GM19351 (cell line): ENCODE data around the gene RIPPLY1.

Experiments used
- ATAC-seq: cut with Tn5 transposase; IDR thresholded peaks from one replicate; pipeline ENCODE4 v1.9.1; 2021; ENCODE audit warnings: mild to moderate bottlenecking, moderate library complexity; ENCODE audit not compliant: unreplicated experiment

Gene RIPPLY1, protein sequence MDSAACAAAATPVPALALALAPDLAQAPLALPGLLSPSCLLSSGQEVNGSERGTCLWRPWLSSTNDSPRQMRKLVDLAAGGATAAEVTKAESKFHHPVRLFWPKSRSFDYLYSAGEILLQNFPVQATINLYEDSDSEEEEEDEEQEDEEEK

DNA sequence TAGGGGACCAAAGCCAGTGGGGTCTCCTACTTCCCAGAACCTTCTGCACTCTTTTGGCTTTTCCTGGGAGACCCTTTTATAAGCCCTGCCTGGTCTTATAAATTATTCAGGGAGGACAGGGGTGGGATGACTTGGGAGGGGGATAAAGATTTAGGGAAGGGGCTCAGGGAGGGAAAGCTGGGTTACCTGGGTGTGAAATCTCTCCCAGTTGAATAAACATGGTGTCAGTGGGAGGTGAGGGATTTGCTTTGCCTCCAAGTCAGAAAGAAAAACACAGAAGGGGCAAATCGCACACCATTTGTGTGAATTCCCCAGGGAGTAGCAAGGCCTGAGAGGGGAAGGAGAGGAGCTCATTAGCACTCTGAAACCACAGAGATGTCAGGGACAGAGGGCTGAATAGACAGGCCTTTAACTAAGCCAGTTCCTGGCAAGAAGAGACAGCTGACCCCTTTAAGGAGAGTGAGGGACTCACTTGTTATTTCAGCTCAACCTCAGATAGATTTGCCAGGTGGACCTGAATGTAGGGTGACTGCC, at the start of gene RIPPLY1:
RIPPLY1 (minus strand) TSS at position 51 of the 534 bp plus-strand sequence. CDS start 54 bp downstream, outside the sequence.
- no peak for ATAC-seq

DNA sequence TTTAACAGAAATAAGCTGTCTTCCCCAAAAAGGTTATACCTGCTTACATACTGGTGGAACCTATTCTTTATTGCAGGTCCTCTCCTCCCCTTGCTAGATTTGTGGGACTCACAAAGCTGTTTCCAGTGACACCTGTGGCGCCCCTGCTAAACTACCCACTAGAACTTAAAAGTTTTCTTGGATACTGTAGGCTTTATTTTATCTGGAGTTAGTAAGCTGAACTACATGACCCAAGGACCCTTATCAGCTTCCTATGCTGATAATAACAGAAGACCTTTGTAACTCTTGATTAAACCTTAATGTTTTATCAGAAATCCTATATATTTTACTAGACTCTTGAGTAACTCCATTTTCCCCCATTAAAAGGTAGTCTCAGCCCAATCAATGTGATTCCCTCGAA, 49.4 kb upstream of the RIPPLY1 start:
- no peak for ATAC-seq

DNA sequence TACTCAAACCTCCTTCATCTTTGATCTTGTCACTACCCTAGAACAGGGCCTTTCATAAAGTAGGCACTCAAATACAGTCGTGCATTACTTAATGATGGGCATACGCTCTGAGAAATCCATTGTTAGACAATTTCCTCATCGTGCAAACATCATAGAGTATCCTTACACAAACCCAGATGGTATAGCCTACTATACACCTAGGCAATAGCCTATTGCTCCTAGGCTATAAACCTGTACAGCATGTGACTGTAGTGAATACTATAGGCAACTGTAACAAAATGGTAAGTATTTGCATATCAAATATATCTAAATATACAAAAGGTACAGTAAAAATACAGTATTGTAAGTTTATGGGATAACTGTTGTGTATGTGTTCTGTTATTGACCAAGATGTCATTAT, 48.9 kb upstream of the RIPPLY1 start:
- ATAC-seq: no peak

DNA sequence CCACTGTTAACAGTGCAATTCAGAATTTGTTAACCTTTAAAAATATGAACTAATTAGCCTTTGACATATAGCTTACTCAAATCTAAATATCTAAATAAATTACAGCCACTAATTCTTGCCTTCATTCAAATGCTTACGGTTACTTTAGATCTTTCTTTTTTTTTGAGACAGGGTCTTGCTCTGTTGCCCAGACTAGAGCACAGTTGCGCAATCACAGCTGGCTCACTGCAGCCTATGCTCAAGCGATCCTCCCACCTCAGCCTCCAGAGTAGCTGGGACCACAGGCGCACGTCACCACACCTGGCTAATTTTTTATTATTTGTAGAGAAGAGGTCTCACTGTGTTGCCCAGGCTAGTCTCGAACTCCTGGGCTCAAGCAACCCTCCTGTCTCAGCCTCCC, 48.1 kb upstream of the RIPPLY1 start:
- no peak for ATAC-seq

DNA sequence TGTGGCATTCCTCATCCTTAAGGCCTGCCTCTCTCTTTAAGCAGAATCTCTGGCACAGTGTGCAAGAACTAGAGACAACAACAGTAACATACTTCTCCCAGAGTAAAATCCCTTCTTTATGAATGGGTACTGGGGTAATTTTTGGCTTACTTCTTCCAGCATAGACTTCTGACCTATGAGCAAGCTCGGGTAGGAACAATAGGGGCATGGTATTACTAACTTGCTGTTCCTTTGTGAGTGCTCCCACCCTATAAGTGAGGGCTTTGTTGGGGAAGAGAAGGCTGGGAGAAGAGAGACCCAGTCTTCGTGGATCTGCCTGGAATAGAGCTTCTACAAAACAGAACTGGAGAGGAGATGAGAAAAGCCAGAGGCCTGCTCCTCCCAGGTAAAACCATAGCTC, 47.2 kb upstream of the RIPPLY1 start:
- ATAC-seq: no peak

DNA sequence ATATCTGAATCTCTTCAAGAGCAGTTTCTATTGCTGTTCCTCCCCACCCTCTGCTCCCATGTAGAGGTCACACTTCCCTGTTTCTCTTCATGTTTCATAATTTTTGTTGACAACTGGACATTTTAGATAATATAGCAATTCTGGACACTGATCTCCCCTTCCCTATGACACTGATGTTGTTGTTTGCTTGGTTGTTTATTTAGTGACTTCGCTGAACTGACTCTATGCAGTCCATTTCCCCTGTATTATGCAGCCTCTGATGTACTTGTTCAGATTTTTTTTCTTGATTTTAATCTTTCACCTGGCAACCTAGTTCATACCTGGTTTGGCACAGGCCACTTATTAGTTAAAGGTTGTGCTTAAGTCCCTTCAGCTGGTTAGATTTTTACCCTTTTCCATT, 46.2 kb upstream of the RIPPLY1 start:
- ATAC-seq: no peak

DNA sequence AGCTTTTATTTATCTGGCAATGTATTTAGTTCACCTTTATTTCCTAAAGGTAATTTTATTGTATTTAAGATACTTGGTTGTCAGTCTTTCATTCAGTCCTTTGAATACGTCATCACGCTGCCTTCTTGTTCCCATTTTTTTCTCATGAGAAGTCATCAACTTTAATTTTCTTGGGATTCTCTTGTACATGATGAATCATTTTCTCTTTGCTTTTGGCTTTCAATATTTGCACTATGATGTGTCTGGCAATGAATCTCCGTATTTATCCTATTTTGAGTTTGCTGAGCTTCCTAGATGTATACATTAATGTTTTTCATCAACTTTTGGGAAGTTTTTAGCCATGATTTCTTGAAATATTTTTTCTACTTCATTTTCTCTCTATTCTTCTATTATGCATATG, 45.5 kb upstream of the RIPPLY1 start:
- ATAC-seq: no peak

DNA sequence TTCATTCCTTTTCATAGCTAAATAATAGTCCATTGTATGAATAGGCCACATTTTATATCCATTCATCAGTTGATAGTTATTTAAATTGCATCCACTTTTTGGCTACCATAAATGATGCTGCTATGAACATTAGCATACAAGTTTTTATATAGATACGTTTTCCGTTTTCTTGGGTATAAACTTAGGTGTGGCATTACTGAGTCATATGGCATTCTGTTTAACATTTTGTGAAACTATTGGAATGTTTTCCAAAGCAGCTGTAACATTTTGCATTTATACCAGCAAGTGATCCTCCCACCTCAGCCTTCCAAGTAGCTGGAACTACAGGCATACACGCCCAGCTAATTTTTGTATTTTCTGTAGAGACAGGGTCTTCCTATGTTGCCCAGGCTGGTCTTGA, 43.3 kb upstream of the RIPPLY1 start:
- ATAC-seq: no peak

DNA sequence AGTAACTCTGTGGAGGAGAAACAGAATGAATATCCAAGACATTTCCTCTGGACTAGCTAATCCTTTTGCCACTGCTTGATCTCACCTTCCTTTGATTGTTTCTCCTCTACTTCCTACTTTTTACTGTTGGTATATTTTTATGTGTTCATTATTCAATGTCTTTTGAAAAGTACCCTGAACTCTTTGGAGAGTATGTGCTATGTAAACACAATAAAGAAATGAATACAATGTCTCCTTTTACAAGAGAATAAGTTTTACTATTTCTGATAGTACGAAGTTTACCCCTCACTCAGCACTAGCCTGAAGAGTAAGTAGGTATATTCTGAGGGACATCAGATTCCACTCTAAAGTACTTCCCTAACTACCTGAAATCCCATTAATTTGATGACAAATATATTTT, 36.9 kb upstream of the RIPPLY1 start:
- no peak for ATAC-seq

DNA sequence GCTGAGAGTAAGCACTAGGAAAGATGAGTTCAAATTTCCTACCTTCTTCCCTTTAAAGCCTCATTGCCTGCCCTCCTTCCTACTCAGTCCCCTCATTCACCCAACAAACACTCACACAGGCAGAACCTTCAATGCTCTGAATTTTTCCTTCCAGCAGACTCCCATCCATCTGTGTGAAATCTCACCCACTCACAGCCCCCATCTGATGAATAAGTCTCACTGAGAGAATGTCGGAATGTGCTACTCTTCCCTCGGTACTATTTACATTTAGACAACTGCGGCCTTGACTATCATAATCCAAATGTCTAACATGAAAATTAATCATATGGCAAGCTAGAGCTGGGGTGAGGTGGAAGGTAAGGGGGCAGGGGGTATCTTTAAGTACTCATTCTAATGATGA, 36.4 kb upstream of the RIPPLY1 start:
- ATAC-seq: no peak

DNA sequence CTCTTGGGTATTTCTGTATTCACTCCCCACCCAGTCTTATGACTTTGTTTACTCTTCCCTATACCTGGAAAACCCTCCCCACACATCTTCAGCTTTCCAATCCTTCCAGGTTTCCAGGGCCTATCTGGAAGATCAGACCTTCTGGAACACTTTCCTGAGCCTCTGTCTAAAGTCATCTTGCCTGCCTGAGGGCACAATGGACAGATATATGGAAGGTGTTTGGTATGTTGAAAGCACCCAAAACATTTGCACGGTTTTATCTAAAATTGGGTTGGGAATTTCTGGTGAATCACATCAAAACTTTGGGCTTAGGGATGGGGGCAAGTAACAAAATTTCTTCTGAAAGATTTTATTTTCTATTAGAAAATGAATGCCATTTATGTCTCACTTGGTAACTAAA, 33.1 kb upstream of the RIPPLY1 start:
- ATAC-seq: no peak

DNA sequence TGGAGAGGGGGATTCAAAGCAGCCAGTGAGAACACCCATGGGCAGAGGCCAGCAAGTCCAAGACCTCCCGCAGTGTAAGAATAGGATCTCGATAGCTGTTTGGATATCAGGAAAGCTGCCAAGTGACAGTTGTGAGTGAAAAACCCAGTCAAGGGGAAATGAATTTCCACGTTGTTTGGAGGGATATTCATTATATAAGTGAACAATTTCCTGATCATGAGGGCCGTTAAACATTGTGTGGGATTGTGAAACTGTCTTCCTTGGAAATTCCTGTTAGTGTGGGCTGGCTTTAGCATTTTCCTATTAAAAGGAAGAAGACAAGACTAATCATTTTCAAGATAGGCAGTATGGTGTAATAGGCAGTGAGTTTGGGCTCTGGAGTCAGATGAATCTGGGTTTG, 32.0 kb upstream of the RIPPLY1 start:
- ATAC-seq: no peak

DNA sequence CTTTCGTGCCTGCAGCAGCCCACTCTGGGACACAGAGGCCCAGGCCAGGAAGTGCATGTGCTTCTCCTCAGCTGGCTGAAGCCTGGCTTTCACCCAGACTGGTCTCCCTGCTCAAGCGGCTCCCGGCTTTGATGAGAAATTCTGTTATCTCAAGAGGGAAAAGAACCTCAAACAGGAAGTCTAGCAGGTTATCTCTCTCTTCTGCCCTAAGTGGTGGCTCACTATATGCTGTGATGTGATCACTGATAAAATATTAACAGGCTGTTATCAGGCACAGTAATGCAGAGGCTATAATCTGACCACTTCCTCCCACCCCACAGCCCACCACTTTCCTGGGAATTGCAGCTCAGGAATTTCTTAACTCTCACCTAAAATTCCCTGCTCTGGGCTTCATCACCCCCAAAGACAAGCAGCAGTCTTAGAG, 30.4 kb upstream of the RIPPLY1 start:
- ATAC-seq: no peak

DNA sequence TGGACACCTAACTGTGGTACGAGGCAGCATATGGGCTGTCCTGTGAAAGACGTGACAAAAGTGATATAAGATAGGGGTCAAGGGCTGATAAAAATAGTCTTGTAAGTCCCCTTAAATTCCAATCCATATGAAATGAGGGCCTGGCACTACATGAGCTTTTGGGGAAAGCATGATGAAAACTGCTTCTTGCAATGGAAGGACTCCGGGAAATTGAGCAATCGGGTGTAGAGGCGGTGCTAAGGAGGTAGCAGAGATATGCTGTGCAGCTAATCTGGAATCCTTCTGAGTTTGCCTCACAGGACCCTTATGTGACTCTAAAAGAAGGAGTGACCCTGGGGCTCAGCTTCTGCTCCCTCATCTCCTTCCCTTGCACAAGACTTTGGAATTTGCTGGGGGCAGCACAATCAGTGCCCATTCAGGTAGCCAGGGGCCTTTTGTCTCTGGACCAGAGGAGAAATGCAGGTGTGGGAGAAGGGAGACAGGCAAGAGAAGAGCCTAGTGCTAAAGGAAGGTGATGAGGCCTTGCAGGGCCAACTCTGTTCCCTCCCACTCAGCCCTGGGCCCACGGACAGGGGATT, 29.9 kb upstream of the RIPPLY1 start:
- ATAC-seq: no peak

DNA sequence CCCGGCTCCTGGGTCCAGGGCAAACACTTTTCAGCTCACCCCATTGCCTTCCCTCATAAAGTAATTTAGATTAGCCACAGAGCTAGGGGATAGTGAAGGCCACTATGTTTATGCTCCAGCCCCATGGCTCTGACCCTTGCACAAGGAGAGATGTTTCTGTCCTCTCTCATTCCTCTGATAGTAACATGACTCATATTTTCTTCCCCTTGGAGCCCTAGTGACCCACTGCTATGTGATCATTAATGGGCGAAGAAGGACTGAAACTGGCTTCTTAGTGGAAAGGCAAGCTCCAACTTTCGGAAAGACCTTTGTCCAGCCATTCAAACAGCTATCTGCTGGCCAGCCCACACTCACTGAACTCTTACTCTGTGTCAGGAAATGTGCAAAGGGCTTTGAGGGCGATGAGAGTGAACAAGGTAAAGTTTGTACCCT, 29.4 kb upstream of the RIPPLY1 start:
- no peak for ATAC-seq

DNA sequence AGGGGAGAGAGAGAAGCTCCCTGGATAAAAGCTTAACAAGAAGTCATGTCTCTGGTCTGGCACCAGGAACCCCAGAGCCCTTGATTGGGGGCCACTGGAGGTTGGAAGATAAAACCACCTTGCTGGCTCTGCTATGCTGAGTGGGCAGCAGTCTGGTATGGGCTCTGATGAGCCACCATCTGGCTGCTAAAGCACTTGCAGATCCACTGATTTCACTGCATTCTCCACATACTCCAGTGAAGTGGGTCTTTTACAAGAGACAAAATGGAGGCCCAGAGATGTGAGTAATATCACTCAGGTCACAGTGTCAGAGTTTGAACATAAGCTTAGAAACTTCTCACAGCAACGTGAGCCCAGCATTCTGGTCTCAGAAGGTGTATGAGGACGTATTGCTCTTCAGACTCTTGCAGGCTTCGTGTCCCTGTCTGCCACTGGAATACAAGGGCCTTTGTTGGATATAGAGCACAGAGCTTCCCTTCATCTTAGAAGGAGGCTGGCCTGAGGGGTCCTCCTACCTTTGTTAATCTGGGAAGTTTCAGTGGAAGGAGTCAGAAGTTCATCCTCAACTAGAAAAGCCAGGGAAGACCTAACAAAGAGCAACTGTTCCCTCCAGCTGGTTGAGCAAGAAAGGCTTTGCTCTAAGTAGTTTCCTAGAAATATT, 28.8 kb upstream of the RIPPLY1 start:
- no peak for ATAC-seq

DNA sequence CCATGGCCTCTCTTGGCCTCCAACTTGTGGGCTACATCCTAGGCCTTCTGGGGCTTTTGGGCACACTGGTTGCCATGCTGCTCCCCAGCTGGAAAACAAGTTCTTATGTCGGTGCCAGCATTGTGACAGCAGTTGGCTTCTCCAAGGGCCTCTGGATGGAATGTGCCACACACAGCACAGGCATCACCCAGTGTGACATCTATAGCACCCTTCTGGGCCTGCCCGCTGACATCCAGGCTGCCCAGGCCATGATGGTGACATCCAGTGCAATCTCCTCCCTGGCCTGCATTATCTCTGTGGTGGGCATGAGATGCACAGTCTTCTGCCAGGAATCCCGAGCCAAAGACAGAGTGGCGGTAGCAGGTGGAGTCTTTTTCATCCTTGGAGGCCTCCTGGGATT, 25.1 kb upstream of the RIPPLY1 start:
- no peak for ATAC-seq

DNA sequence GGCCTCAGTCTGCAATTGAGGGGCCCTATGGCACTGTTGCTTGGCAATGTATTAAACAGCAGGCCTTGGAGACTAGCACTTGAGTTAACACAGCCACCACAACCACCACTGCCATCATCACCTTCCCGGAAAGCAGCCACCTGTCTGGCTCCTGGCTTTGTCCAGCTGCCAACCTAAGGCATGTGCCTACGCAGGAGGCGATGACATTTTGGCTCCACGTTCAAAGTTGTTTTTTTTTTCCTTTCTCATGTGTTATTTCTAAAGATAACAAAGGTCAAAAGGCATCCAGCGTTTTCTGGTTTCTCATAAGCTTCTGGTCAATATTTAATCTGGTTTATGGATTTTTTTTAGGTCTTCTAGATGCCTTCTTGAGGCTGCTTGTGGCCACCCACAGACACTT, 24.6 kb upstream of the RIPPLY1 start:
- no peak for ATAC-seq

DNA sequence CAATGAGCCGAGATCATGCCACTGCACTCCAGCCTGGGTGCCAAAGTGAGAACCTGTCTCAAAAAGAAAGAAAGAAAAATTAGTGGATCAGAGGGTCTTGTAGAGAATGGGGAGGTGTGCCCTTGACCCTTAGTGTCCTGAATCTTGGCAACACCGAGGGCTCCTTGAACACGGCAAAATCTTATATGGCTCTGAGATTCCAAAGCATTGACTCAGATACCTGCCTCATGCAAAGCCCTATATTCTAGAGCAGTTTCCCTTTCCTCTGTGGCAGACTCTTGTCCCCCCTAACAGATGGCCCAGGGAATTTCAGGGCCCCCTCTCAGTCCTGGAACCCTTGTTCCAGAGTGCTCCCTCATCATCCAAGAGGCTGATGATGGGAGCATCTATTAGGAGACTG, 23.9 kb upstream of the RIPPLY1 start:
- ATAC-seq: no peak

DNA sequence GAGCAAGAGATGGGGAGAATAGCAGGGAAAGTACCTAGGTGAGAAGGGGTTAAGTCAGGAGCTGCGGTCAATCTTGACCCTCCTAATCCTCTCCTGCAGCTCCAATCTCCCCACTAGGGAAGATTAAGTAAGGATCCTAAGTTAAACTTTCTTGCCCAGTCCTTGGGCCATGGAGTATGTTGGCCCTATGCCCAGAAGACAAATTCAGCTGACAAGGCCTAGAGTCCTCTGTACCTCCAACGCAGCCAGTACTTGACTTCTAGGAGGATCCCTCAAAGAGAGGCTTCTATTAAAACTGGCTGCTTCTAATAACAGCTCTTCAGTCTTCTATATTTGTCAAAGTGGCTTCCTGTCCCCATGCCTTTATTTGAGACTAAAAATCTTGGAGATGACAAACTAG, 18.5 kb upstream of the RIPPLY1 start:
- ATAC-seq: no peak

DNA sequence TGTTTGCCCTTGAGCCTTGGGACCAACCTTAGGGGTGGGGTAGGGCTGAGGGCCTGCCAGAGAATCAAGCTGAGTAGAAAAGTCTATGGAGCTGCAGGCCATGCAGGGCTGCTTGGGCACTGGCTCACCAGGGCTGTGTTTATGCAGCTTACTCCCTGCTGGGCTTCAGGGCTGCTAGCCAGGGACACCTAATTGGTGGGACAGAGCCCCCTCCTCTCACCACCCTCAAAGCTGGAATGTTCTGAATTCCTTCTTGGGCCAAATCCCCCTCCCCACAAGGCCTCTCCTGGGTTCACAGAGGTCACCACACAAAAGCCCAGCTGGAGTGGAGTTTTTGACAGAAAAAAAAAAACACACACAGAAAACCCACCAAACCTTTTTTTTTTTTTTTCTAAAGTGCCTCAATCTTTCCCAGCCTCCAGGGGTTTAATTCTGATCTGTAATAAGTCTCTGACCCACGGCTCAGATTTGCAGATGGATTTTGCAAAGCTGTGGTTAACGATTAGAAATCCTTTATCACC, 16.9 kb upstream of the RIPPLY1 start, which contains the start of gene CLDN2:
CLDN2 (plus strand) TSS at position 471 of the 521 bp plus-strand sequence. CDS start 7,827 bp downstream, outside the sequence.
- no peak for ATAC-seq
